Measurements from ENCODE around the gene CSRP1.

GRCh38 chr1:201466492-201466891 lies 40.4 kb downstream of the CSRP1 start:
- TF ChIP-seq POLR2AphosphoS5 (IDR thresholded peaks at IDR 0.05; ENCODE audit: low read depth, low read length) (no peak), TAF1 (IDR thresholded peaks at IDR 0.05; ENCODE audit: borderline replicate concordance, insufficient read depth, low read length) (no peak), SIN3A (IDR thresholded peaks at IDR 0.05; ENCODE audit: borderline replicate concordance, insufficient read depth, low read length) (no peak), FOXP2 (optimal IDR thresholded peaks at IDR 0.05; ENCODE audit: borderline replicate concordance, extremely low read depth, extremely low read length, insufficient read depth) (no peak)
- TF ChIP-seq, protein P1, sequence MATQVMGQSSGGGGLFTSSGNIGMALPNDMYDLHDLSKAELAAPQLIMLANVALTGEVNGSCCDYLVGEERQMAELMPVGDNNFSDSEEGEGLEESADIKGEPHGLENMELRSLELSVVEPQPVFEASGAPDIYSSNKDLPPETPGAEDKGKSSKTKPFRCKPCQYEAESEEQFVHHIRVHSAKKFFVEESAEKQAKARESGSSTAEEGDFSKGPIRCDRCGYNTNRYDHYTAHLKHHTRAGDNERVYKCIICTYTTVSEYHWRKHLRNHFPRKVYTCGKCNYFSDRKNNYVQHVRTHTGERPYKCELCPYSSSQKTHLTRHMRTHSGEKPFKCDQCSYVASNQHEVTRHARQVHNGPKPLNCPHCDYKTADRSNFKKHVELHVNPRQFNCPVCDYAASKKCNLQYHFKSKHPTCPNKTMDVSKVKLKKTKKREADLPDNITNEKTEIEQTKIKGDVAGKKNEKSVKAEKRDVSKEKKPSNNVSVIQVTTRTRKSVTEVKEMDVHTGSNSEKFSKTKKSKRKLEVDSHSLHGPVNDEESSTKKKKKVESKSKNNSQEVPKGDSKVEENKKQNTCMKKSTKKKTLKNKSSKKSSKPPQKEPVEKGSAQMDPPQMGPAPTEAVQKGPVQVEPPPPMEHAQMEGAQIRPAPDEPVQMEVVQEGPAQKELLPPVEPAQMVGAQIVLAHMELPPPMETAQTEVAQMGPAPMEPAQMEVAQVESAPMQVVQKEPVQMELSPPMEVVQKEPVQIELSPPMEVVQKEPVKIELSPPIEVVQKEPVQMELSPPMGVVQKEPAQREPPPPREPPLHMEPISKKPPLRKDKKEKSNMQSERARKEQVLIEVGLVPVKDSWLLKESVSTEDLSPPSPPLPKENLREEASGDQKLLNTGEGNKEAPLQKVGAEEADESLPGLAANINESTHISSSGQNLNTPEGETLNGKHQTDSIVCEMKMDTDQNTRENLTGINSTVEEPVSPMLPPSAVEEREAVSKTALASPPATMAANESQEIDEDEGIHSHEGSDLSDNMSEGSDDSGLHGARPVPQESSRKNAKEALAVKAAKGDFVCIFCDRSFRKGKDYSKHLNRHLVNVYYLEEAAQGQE (IDR thresholded peaks at IDR 0.05; ENCODE audit: insufficient read depth in 1 of 2, low read depth in 2 of 2, low read length in 2 of 2), result no peak
